H1 (cell line): ENCODE measurements around the gene ANAPC5.

Source experiments
- BACH1 ChIP-seq: IDR thresholded peaks from 2 replicates; pipeline ENCODE4 v1.6.1; 2012; ENCODE audit warnings: low read length, improper control_type of control experiment
- CEBPB ChIP-seq: IDR thresholded peaks from 2 replicates; pipeline ENCODE4 v1.6.1; 2012; ENCODE audit warnings: low read depth, low read length
- EZH2 ChIP-seq: fragments of 200-600 bp; sonication (generic); IDR thresholded peaks from 2 replicates; pipeline ENCODE4 v1.7.1; 2012; ENCODE audit warnings: low read depth, mild to moderate bottlenecking, moderate library complexity, low read length, inconsistent platforms; ENCODE audit not compliant: severe bottlenecking
- KDM5A ChIP-seq: fragments of 200-600 bp; IDR thresholded peaks from 2 replicates; pipeline ENCODE4 v1.7.1; 2012; ENCODE audit warnings: mild to moderate bottlenecking, low read length, inconsistent platforms, mixed read lengths
- POLR2A ChIP-seq, 2 experiments: IDR thresholded peaks; 1 replicate in 1 of 2; 2 replicates in 1 of 2; pipeline ENCODE4 v1.6.1; 2011; ENCODE audit warnings: low read depth in 2 of 2, low read length in 2 of 2, mild to moderate bottlenecking in 2 of 2; ENCODE audit errors: control extremely low read depth in 1 of 2
- RAD21 ChIP-seq, 2 experiments: IDR thresholded peaks in 1 of 2; conservative IDR thresholded peaks in 1 of 2; 2 replicates each; pipeline ENCODE4 v1.6.1; 2011; ENCODE audit warnings: low read depth in 2 of 2, low read length in 2 of 2, improper control_type of control experiment in 1 of 2, inconsistent platforms in 1 of 2, mild to moderate bottlenecking in 1 of 2, moderate library complexity in 1 of 2
- SP2 ChIP-seq: IDR thresholded peaks from 2 replicates; pipeline ENCODE4 v1.6.1; 2012; ENCODE audit warnings: mild to moderate bottlenecking, low read length, inconsistent platforms
- TF ChIP-seq, protein P1 (sequence below), 3 experiments: IDR thresholded peaks; 1 replicate in 2 of 3; 2 replicates in 1 of 3; pipeline versions ENCODE4 v1.5.1 to v1.6.1; 2011; ENCODE audit warnings: low read length in 3 of 3, mild to moderate bottlenecking in 3 of 3, inconsistent platforms in 2 of 3, low read depth in 1 of 3, moderate library complexity in 1 of 3; ENCODE audit not compliant: insufficient read depth in 1 of 3; ENCODE audit errors: control extremely low read depth in 1 of 3
- TF ChIP-seq, protein P2 (sequence below): IDR thresholded peaks from 2 replicates; pipeline ENCODE4 v1.6.1; 2012; ENCODE audit warnings: inconsistent platforms
- TF ChIP-seq, protein P3 (sequence below): IDR thresholded peaks from 2 replicates; pipeline ENCODE4 v1.6.1; 2011; ENCODE audit warnings: low read length, improper control_type of control experiment

GRCh38 chr12:121344506-121344905 lies 7.7 kb downstream of the ANAPC5 start:
- TF ChIP-seq CEBPB (no peak), POLR2A (IDR thresholded peaks at IDR 0.05; ENCODE audit: control extremely low read depth in 1 of 2, low read depth in 2 of 2, low read length in 2 of 2) (no peak), KDM5A (no peak), RAD21 (IDR thresholded peaks at IDR 0.05 in 1 of 2, conservative IDR thresholded peaks at IDR 0.05 in 1 of 2; ENCODE audit: low read depth in 2 of 2, low read length in 2 of 2) (no peak), BACH1 (no peak), SP2 (no peak), EZH2 (no peak)
- TF ChIP-seq, protein P1, sequence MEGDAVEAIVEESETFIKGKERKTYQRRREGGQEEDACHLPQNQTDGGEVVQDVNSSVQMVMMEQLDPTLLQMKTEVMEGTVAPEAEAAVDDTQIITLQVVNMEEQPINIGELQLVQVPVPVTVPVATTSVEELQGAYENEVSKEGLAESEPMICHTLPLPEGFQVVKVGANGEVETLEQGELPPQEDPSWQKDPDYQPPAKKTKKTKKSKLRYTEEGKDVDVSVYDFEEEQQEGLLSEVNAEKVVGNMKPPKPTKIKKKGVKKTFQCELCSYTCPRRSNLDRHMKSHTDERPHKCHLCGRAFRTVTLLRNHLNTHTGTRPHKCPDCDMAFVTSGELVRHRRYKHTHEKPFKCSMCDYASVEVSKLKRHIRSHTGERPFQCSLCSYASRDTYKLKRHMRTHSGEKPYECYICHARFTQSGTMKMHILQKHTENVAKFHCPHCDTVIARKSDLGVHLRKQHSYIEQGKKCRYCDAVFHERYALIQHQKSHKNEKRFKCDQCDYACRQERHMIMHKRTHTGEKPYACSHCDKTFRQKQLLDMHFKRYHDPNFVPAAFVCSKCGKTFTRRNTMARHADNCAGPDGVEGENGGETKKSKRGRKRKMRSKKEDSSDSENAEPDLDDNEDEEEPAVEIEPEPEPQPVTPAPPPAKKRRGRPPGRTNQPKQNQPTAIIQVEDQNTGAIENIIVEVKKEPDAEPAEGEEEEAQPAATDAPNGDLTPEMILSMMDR (IDR thresholded peaks at IDR 0.05; ENCODE audit: control extremely low read depth in 1 of 3, insufficient read depth in 1 of 3, low read depth in 1 of 3, low read length in 3 of 3), result no peak
- TF ChIP-seq, protein P2, sequence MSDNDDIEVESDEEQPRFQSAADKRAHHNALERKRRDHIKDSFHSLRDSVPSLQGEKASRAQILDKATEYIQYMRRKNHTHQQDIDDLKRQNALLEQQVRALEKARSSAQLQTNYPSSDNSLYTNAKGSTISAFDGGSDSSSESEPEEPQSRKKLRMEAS, result no peak
- TF ChIP-seq, protein P3, sequence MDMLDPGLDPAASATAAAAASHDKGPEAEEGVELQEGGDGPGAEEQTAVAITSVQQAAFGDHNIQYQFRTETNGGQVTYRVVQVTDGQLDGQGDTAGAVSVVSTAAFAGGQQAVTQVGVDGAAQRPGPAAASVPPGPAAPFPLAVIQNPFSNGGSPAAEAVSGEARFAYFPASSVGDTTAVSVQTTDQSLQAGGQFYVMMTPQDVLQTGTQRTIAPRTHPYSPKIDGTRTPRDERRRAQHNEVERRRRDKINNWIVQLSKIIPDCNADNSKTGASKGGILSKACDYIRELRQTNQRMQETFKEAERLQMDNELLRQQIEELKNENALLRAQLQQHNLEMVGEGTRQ, result no peak
